ENCODE measurements around the gene RPL7L1. TPM values are rescaled to one million over a fixed set of nuclear protein-coding genes. Genes with fewer than 3 reads are reported as not detected.

RPL7L1 gene
- total and polyA plus RNA-seq, 2 of the 13 experiments (the other 11 are each of a cell fraction or from before 2014, with no cell fraction given) = 51.6 to 179 TPM

GRCh38 chr6:42890311-42891198 lies 11.1 kb downstream of the RPL7L1 start (continued):
- TF ChIP-seq, protein P1, sequence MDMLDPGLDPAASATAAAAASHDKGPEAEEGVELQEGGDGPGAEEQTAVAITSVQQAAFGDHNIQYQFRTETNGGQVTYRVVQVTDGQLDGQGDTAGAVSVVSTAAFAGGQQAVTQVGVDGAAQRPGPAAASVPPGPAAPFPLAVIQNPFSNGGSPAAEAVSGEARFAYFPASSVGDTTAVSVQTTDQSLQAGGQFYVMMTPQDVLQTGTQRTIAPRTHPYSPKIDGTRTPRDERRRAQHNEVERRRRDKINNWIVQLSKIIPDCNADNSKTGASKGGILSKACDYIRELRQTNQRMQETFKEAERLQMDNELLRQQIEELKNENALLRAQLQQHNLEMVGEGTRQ (IDR thresholded peaks at IDR 0.05; ENCODE audit: low read depth, low read length) = 0 out of 2 replicates have a peak, but pooled peaks have one; percentile 9
- TF ChIP-seq, protein P1 (CRISPR knock-in tag; IDR thresholded peaks at IDR 0.05; ENCODE audit: borderline replicate concordance) = no peak
- TF ChIP-seq ZNF556 (CRISPR knock-in tag; IDR thresholded peaks at IDR 0.05; ENCODE audit: borderline replicate concordance) (peak; percentile 98), MAFF (IDR thresholded peaks at IDR 0.05; ENCODE audit: low read depth, low read length) (0 out of 2 replicates have a peak, but pooled peaks have one; percentile 4), JDP2 (CRISPR knock-in tag; IDR thresholded peaks at IDR 0.05; ENCODE audit: borderline replicate concordance) (peak; percentile 81; the same call in 1 of the 2 replicates), ZNF282 (IDR thresholded peaks at IDR 0.05; ENCODE audit: partially characterized antibody) (no peak), ZNF354B (CRISPR knock-in tag; IDR thresholded peaks at IDR 0.05) (peak; percentile 86), CENPBD1 (CRISPR knock-in tag; IDR thresholded peaks at IDR 0.05; ENCODE audit: borderline replicate concordance, low read depth) (no peak), ARNT2 (CRISPR knock-in tag; IDR thresholded peaks at IDR 0.05; ENCODE audit: low read depth) (peak; percentile 84; the same call in 1 of the 2 replicates), GABPB1 (CRISPR knock-in tag; IDR thresholded peaks at IDR 0.05) (peak; percentile 97), ZNF263 (CRISPR knock-in tag; IDR thresholded peaks at IDR 0.05) (peak; percentile 61), ZNF432 (CRISPR knock-in tag; IDR thresholded peaks at IDR 0.05; ENCODE audit: borderline replicate concordance) (0 out of 2 replicates have a peak, but pooled peaks have one; percentile 39), DNMT3B (CRISPR knock-in tag; conservative IDR thresholded peaks at IDR 0.05) (peak; percentile 82; the same call in 1 of the 2 replicates)
- TF ChIP-seq, protein P2, sequence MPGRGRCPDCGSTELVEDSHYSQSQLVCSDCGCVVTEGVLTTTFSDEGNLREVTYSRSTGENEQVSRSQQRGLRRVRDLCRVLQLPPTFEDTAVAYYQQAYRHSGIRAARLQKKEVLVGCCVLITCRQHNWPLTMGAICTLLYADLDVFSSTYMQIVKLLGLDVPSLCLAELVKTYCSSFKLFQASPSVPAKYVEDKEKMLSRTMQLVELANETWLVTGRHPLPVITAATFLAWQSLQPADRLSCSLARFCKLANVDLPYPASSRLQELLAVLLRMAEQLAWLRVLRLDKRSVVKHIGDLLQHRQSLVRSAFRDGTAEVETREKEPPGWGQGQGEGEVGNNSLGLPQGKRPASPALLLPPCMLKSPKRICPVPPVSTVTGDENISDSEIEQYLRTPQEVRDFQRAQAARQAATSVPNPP (CRISPR knock-in tag; IDR thresholded peaks at IDR 0.05) = peak; percentile 96
- TF ChIP-seq, protein P3, sequence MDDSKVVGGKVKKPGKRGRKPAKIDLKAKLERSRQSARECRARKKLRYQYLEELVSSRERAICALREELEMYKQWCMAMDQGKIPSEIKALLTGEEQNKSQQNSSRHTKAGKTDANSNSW (CRISPR knock-in tag; IDR thresholded peaks at IDR 0.05; ENCODE audit: borderline replicate concordance) = peak; percentile 77; the same call in 1 of the 2 replicates
- TF ChIP-seq, protein P4, sequence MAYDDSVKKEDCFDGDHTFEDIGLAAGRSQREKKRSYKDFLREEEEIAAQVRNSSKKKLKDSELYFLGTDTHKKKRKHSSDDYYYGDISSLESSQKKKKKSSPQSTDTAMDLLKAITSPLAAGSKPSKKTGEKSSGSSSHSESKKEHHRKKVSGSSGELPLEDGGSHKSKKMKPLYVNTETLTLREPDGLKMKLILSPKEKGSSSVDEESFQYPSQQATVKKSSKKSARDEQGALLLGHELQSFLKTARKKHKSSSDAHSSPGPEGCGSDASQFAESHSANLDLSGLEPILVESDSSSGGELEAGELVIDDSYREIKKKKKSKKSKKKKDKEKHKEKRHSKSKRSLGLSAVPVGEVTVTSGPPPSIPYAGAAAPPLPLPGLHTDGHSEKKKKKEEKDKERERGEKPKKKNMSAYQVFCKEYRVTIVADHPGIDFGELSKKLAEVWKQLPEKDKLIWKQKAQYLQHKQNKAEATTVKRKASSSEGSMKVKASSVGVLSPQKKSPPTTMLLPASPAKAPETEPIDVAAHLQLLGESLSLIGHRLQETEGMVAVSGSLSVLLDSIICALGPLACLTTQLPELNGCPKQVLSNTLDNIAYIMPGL (CRISPR knock-in tag; IDR thresholded peaks at IDR 0.05; ENCODE audit: borderline replicate concordance in 1 of 2, low read depth in 1 of 2) = peak; percentile 85 to 97; a peak in 3 of 4 replicates
- TF ChIP-seq, protein P5, sequence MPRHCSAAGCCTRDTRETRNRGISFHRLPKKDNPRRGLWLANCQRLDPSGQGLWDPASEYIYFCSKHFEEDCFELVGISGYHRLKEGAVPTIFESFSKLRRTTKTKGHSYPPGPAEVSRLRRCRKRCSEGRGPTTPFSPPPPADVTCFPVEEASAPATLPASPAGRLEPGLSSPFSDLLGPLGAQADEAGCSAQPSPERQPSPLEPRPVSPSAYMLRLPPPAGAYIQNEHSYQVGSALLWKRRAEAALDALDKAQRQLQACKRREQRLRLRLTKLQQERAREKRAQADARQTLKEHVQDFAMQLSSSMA (CRISPR knock-in tag; IDR thresholded peaks at IDR 0.05) = peak; percentile 83
